ENCODE data around the gene SRP72. TPM values are rescaled to one million over a fixed set of nuclear protein-coding genes. Genes with fewer than 3 reads are reported as not detected.

Gene SRP72
- total and polyA plus RNA-seq, 2 donors (not counting 3 experiments of a cell fraction or from before 2014, with no cell fraction given) = 65.7 to 132 TPM

GRCh38 chr4:56465599-56466295 is 1.7 kb upstream of the SRP72 start:
- H3K79me2 ChIP-seq (ENCODE audit: control insufficient read depth, insufficient read depth, low read length) = peaks cover 65% of the 10 kb centered on the region
- peak; percentile 8 for FAIRE-seq
- dilution Hi-C loops (cut with MboI; ENCODE audit: extremely low pct_ligation_motif_present, low sequenced_read_pairs) = no loop called here
- intact Hi-C loops (cut with micrococcal nuclease) = loop anchor here (1.0 kb wide), 1 partner anchor 55 kb away; no protein-coding TSS in a partner anchor
- H3K36me3 ChIP-seq (ENCODE audit: control insufficient read depth in 2 of 2, extremely low read depth in 1 of 2, insufficient read depth in 2 of 2, low read length in 2 of 2) = peaks cover 0 to 18% of the 10 kb centered on the region in 2 experiments
- DNase-seq (ENCODE audit: low read depth, low spot score) = no peak
- peak overlapping the region in 2 of 3 experiments; percentile 1 to 99 for H3K4me3 ChIP-seq (replicated peaks in 1 of 3; ENCODE audit: insufficient read depth in 1 of 3, low read depth in 1 of 3, low read length in 3 of 3)
- CTCF ChIA-PET = interaction anchor here (0.6 to 1.4 kb wide), 5 partner anchors 9 to 517 kb away, joined by 3 to 5 read pairs (median 3); partner anchors contain the start of genes CEP135, PAICS and PPAT
- H3K27me3 ChIP-seq (ENCODE audit: control insufficient read depth in 2 of 2, insufficient read depth in 2 of 2, low read length in 2 of 2) = no peaks in the 10 kb centered on the region
- BruUV-seq (replicated peaks) = no TSS peak
- H3K9ac ChIP-seq (replicated peaks; ENCODE audit: extremely low read depth, insufficient read depth, low read length) = peak overlapping the region; percentile 98
- no peak overlapping the region for H2AFZ ChIP-seq (ENCODE audit: low read depth, low read length)
- no peaks in the 10 kb centered on the region for H3K9me1 ChIP-seq (replicated peaks; ENCODE audit: control insufficient read depth, extremely low read depth, insufficient read depth, low read length)
- POLR2A ChIA-PET = interaction anchor here (1.0 to 1.4 kb wide), 2 partner anchors 30 to 79 kb away, joined by 3 read pairs; partner anchors contain the start of genes AASDH and PAICS
- peak overlapping the region; percentile 99 for H3K4me2 ChIP-seq (ENCODE audit: insufficient read depth, low read length)
- H3K4me1 ChIP-seq (ENCODE audit: control insufficient read depth, extremely low read depth, insufficient read depth, low read length) = peaks cover 27% of the 10 kb centered on the region
- H3K27ac ChIP-seq (ENCODE audit: insufficient read depth, low read depth, low read length) = peak overlapping the region; percentile 94
- TF ChIP-seq MAX (IDR thresholded peaks at IDR 0.05; ENCODE audit: insufficient read depth, insufficient read length) (no peak), GATA2 (IDR thresholded peaks at IDR 0.05; ENCODE audit: insufficient read depth, insufficient read length, low read depth, low read length) (no peak), MYC (IDR thresholded peaks at IDR 0.05; ENCODE audit: low read depth, low read length) (no peak), POLR2AphosphoS5 (IDR thresholded peaks at IDR 0.05; ENCODE audit: insufficient read depth, low read depth, low read length) (no peak), JUN (IDR thresholded peaks at IDR 0.05; ENCODE audit: borderline replicate concordance, insufficient read depth, insufficient read length, low read depth) (no peak), POLR2A (IDR thresholded peaks at IDR 0.05; ENCODE audit: low read depth, low read length) (no peak), EZH2 (IDR thresholded peaks at IDR 0.05; ENCODE audit: borderline replicate concordance, low read depth, low read length, severe bottlenecking) (no peak), FOS (IDR thresholded peaks at IDR 0.05; ENCODE audit: borderline replicate concordance, insufficient read depth, low read length) (no peak)
- TF ChIP-seq, protein P1, sequence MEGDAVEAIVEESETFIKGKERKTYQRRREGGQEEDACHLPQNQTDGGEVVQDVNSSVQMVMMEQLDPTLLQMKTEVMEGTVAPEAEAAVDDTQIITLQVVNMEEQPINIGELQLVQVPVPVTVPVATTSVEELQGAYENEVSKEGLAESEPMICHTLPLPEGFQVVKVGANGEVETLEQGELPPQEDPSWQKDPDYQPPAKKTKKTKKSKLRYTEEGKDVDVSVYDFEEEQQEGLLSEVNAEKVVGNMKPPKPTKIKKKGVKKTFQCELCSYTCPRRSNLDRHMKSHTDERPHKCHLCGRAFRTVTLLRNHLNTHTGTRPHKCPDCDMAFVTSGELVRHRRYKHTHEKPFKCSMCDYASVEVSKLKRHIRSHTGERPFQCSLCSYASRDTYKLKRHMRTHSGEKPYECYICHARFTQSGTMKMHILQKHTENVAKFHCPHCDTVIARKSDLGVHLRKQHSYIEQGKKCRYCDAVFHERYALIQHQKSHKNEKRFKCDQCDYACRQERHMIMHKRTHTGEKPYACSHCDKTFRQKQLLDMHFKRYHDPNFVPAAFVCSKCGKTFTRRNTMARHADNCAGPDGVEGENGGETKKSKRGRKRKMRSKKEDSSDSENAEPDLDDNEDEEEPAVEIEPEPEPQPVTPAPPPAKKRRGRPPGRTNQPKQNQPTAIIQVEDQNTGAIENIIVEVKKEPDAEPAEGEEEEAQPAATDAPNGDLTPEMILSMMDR (IDR thresholded peaks at IDR 0.05; ENCODE audit: extremely low read depth in 1 of 2, insufficient read depth in 1 of 2, low read depth in 1 of 2, low read length in 2 of 2) = no peak
- no peaks in the 10 kb centered on the region for H4K20me1 ChIP-seq (replicated peaks; ENCODE audit: control insufficient read depth, extremely low read depth, insufficient read depth, low read length)
- H3K9me3 ChIP-seq (replicated peaks; ENCODE audit: control insufficient read depth, insufficient read depth, low read length) = no peaks in the 10 kb centered on the region

Measured in endothelial cell of umbilical vein (primary cell).